Measurements from ENCODE around the gene PHKA2.

Gene PHKA2

DNA sequence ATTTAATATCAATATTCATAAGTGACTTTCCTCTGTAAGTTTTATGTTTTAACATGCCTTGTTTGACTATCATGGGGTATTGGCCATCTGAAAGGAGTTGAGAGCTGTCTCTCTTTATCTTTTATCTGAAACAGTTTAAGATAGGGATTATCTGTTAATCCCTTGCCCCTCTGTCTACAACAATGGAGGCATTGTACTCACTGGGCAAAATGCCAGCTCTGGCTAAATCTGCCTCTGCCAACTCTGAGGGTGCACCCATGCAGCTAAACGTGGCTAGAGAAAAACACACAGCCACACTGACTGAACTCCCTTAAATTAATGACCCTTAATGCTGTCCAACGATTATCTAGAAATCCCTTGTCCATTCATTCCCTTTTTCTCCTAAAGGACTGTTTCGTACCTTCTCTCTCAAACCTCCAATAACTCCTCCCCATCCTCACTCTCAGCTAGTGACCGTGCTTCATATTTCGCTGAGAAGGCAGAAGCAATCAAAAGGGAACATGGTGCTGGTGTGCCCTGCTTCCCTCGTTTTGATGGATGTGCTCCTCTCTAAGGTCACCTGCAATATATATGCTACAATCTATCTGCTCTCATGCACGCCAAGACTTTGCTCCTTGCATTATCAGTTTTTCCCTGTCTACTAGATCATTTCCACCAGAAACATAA is 10.3 kb downstream of the PHKA2 start:
- DNase-seq, result no peak

DNA sequence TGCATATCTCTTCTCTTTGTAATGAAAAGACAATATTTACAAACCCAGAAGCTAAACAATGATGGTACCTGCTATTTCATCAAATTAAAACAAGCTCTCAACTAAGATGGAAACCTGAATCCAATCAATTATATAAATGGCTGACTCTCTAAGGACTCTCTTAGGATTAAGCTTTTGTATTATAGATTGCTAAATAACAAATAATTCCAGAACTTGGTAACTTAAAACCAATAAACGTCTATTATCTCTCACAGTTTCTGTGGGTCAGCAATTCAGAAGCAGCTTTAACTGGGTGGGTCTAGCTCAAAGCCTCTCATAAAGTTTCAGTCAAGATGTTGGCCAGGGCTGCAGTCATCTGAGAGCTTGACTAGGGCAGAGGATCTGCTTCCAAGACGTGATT is 12.4 kb downstream of the PHKA2 start:
- no peak for DNase-seq

DNA sequence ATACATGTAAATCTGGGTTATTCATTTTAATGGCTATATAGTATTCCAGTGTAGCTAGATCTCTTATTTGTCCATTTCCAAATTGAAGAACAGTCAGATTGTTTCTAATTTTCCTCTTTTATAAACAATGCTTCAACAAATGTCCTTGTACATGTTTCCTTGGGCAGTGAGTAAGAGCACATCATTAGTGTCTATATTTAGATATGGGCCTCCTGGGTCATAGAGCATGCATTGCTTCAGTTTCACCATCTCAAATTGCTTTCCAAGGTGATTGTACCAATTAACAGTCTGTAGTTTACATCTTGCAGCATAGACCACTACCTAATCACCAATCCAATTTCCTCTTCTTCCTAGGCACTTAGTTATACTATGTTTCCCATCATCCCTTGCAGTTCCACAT is 13.4 kb downstream of the PHKA2 start:
- no peak for DNase-seq

DNA sequence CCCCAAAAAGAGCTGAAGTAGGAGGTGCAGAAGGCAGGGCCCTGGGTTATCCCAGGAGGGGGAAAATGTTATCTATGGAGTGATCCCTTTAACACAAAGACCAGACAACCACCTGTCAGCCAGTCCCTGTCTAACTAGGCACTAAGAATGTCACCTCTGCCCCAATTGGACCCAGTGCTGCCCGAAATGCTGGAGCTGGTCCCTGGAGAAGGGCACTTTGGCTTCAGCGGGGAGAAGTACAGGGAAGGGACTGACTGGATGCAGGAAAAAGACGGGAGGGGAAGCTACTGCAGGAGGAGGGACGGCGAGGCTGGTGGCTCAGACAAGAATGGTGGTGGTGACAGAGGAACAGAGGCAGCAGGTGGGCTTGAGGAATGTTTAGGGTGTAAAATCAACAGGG is 17.3 kb downstream of the PHKA2 start:
- DNase-seq, result no peak

DNA sequence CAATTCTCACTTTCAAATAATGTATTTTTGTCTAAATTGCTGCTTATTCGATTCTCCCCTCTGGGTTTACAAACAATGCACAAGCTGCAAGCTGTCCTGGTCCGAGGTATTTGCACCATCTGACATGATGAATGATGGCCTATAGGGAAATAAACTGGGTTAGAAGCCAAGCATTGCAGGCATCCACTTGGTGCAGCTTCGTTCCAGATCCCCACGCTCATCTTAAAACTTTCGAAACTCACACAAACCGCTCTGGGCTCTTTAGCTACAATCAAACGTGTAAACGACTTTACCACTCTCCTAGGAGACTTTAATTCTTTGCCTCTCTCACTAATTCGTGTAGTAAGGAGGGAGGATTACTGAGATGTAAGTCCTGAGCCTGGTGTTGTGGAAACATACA is 19.0 kb downstream of the PHKA2 start:
- no peak for DNase-seq

DNA sequence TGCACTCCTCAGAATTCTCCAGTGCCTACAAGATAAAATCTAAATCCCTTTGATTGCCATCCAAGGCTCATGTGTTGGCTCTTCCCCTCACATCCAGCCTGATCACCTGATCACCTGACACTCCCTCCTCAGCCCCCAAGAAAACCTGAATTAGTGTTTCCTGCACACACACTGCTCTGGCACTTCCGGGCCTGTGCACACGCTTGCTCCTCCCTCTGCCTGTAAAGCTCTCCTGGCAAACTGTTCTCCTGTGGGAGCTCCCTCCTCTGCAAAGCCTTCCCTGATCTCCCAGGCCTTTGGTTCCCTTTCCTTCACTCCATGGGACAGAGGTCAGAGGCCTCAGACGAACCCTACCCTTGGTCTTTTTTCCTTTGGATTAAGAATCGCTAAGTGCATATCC is 19.9 kb downstream of the PHKA2 start:
- DNase-seq, result no peak

DNA sequence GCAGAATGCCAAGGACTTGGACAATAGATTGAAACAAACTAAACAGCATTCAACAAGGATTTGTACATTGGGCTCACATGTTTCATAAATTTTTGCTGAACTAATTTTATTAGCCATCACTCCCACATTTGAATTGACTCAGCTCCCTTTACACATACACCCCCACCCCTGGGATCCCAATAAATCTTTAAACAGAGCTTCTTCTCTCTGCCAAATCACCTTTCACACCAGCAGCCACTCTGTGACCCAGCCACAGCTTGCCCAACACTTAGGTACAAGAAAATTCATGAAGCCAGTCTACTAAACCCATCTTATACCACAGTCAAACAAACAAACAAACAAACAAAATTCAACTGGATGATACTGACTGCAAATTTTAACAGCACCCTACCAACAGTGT is 21.6 kb downstream of the PHKA2 start:
- DNase-seq, result no peak

DNA sequence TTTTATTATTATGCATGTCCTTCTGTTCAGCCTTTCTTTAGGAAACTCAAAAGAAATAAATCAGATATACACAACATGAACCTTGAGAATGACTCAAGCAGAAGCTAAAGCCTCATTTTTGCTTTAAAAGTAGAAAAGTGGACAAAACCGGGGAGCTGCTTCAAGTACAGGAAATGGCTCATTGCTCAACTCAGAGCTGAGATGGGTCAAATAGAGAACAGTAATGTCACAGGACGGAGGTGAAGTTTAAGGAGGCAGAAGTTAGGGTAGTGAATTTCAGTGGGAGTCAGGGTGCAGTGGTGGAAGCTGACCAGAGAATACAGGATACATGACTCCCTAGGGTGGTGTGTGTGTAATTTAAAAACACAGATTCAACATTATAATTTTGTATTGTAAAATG is 22.2 kb downstream of the PHKA2 start:
- no peak for DNase-seq

DNA sequence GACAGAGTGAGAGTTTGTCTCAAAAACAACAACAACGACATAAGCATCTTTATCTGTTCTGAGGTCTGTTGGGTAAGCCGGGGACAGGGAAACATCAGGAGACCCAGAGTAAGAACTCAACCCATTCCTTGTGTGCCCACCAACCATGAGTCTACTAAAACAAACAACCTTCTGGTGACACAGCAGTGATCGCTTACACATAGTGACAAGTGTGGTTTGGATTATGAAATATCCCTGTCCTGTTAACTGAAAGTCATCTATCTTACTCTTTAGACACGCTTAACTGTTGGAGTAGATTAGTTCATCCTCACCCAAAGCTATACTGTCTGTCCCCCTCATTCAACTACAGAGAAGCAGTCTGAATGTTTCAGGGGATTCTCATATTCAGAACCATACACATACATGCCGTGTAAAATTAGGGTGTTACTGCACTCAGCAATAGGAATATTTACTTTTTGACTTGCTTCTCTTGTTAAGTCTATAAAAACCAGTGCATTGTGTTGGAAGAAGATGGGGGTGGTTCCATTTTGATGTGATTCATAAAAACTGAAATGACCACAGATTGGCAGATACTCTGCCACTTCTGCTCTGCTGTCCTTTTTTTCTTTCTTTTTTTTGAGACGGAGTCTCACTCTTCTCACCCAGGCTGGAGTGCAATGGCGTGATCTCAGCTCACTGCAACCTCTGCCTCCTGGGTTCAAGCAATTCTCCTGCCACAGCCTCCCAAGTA is 27.4 kb downstream of the PHKA2 start:
- no peak for DNase-seq

DNA sequence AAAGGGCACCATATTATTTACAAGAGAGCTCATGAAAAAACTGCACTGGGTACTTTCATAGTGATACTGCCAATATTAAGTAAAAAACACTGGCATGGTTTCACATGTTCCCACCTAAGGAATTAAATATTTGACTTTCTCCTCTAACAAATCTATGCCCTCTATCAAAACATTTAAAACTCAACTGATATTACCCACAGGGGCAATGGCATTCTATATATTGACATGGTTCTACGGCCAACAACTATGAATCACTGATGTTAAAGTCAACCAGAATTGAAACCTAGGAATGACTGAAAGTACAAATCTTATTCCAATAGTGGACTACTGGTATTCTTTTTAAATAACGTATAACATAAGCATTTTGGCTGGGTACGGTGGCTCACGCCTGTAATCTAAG is 28.2 kb downstream of the PHKA2 start:
- DNase-seq, result no peak

DNA sequence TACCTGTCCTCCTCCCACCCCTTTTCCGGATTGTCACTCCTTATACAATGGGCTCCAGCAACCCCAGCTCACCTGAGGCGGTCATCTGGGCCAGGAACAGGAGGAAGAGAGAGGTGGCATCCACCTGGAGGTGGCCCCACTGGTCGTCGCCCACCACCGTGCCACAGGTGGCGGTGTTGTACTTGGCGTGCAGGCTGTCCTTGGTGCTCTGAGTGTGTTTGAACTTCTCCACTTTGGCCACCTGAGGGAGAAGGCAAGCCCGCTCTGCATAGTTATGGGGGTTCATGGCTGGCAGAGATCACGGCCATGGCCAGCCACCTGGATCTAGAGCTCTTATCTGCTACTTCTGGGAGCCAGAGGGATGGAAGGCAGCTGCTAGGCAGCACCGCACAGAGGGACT is 32.9 kb downstream of the PHKA2 start:
- DNase-seq, result no peak

DNA sequence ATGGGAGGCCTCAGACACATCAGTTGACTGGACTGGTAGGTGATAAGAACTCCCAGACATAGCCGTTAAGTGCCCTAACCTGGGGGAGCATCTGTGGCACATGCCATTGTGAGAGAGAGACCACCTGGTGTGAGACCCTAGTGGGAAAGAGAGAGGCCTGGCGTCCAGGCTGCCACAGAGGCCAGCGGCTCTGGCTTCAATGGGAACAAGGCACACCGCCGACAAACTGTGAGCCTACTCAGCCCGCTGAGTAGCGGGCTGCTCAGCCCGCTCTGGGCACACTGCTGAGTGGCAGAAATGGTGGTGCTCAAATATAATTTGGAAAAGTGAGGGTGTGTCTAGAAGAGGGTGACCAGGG is 34.0 kb downstream of the PHKA2 start:
- no peak for DNase-seq

DNA sequence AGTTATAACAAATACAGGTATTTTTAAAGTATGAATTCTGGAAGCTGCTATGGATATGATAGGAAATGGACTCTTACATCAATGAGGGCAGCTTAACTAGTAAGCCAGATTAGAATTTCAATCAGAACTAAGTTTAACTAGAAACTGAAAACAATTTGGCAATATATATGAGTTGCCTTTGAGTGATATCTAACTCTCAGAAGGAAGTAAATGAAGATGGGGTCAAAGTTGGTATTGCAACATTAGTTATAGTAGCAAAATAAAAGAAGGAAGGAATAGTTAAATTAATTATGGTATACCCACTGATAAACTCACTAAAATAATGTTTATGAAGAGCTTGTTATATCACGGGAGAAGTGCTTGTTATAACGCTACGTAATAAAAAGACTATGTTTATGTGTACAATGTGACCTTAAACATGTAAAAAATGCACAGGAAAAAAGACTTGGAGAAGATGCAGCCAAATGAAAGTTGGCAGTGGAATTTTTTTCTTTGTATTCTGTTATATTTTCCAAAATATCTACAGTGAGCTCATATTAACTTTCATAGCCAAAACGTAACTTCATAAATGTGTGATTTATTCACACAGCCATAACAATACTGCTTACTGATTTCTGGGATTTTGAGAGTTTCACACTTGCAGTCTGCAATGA is 34.5 kb downstream of the PHKA2 start:
- DNase-seq, result no peak

DNA sequence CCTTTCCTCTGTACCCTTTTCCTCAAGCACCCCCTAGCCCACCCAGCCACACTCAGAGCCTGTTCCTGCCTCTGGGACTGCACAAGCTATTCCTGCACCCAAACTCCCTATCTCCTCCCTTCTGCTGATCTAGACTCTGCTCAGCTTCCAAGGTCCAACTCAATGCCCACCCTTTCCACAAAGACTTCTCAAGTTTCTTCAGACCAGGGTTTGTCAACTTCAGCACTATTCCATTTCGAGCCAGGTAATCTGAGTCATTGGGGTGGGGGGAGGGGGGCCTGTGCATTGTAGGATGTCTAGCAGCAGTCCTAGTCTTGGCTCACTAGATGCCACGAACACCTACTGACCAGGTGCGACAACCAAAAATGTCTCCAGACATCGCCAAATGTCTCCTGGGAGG is 37.3 kb downstream of the PHKA2 start:
- DNase-seq, result no peak

DNA sequence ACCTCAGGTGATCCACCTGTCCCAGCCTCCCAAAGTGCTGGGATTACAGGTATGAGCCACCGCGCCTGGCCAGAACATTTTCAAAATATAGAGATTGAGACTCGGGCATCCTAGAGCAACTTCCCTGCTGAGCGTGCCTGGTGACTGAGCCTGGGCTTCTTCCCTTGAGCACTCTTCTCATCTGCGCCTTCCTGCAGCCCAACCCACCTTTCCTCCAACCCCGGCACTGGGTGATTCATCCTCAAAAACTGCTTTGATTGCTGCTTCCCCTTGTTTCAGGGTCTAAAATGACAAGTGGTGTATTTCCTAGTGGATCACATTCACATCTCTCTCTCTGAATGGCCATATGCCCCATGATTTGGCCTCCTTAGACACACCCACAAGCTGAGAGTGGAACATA is 37.8 kb downstream of the PHKA2 start:
- DNase-seq, result no peak

DNA sequence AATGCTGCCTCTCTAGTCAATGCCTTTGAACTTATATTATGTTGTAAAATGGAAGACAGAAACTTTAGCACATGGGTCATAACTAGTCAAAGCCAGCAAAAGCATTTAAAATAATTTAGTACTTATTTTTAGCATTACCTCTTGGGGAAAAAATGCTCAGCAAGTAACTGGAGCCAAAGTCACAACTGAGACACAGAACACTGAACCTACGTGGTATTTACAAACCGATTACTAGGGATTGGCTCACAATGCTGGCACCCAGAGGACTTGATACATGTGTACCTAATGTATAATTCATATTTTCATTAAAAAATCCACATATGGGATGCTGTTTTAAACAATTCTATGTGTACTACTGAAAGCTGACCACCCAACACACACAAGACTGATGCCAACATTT is 38.4 kb downstream of the PHKA2 start:
- DNase-seq, result no peak

DNA sequence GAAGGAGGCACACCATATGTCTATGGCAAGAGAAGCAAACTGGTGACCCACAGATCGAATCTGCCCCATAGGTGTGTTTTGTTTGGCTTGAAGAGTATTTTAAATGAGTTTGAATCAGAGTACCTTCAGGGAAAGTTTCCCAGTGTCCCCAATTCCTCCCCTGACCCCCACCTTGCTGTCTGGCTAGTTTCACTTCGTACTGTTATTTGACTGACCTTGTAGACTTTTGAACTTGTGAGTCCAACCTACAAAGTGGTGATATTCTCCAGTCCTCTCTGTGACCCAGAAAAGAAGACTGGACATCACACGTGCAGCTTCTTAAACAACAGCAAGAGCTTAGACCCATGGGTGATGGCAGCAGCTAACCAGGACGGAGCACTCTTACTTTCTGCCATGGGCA is 39.4 kb downstream of the PHKA2 start:
- DNase-seq, result no peak

DNA sequence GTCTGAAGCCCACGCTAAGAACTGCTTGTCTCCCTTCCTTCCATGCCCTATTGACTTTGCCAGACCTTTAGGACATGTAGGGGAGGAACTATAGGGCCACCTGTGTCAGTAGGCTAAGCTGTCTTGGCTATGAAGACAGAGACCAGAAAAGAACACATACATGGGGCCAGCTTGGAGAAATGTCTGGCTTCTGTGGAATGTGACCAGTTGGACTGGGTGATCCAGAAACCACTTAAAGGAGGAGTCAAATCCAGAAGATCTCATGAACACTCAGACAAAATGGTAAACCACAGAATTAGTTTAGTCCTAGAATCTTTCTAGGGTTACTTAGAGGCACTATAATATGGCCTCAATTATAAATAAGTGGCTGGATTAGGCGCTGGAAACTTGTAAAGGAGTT is 42.0 kb downstream of the PHKA2 start:
- DNase-seq, result no peak

DNA sequence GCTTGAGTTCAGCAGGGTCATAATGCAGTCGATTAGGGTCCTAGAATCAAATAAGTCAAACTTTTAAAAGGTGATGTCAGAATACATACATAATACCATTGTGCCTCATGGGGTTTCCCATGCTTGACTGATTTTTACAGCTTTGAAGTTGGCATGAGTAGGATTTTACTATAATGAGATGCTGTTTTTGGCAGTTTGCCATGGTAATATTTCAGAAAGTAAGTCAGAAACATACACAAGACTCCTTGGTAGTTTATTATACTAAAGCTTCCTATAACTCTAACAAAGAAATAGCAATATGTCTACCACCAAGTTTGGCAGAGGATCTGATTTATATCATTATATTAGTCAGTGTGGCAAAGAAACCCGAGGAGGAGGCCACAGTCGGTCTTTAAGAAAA is 45.2 kb downstream of the PHKA2 start:
- no peak for DNase-seq

DNA sequence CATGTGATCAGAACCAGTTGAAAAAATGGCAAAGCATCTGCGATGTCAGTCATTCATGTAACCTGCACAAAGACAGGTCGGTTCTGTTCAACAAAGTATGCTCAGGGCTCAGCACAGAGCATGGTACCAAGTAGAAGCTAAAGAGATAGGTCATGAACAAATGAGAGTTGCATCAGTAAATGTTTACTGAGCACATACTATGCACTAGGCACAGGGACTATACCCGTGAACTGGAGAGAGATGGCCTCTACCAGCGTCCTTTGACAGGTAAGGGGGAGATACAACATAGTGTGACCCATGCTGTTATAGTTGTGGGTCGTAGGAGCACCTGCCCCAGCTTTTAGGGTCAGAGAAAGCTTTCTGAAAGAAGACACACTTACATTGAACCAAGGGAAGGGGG is 46.7 kb downstream of the PHKA2 start:
- DNase-seq, result no peak

DNA sequence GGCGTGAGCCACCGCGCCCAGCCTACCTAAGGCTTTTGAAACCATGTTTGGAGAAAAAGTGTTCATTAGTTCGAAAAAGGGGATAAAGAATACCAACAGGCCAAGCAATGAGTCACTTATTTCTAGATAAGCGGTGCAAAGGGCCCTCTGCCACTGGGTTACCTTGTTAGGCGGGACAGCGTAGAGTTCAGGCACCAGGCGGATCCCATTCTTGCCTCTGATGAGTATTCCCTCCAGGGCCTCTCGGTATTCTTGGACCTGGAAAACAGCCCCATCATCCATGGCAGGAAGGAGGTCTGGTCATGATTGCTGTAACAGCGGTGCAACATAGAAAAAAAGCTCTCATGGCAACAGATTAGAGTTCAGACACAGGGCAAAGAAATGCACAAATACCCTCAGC is 48.0 kb downstream of the PHKA2 start:
- no peak for DNase-seq

DNA sequence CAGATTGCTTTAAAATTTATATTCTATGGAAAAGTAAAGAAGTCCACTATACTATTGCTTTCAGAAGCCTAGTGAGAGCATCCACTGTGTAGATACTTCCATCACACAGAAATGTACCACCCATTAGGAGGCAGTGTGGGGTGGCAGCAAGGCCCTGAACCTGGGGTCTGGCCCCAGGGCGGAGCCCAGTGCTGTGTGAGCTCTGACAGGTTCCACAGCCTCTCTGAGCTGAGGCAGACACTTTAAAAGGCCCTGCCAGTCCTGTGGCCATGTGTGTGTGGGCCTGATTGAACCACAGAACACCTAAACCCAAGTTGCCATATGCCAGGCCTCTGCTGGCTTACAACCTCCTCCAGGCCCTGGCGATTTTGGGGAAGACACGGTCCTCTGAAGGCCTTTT is 49.2 kb downstream of the PHKA2 start:
- no peak for DNase-seq

DNA sequence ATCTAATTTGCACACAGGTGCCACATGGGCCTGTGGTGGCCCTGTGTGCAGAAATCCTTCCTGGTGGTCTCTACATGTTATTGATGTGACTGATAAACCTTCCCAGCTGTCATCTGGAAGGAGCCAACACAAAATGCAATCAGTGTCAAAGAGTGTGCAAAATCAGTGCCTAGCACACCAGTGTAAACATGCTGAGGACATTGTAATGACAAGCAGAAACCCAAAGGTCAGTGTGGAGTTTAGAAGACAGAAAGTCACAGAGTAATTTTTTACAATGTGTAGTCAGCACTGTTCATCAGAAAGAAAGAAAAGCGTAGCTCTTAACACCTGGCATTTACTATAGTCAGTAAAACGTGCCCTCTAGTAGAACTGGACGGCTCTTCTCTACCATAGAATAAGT is 50.3 kb downstream of the PHKA2 start:
- no peak for DNase-seq

DNA sequence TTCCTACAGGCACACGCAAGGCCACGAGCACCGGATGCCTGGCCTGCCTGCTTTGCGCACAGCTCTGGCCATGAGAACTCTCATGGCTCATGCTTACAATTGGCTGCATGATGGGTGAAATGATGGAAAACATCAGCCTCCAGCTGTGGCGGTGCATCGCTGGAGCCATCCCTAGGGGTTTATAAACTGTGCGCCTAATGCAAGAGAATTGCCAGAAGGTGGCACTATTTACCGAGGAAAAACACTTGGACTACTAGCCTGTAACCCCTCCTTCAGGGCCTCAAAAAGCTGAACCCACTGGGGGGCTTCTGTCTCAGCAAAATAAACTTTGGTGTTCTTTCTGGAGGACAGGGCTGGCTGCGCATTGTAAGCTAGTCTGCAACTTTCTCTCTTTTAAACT is 51.9 kb downstream of the PHKA2 start:
- DNase-seq, result no peak

DNA sequence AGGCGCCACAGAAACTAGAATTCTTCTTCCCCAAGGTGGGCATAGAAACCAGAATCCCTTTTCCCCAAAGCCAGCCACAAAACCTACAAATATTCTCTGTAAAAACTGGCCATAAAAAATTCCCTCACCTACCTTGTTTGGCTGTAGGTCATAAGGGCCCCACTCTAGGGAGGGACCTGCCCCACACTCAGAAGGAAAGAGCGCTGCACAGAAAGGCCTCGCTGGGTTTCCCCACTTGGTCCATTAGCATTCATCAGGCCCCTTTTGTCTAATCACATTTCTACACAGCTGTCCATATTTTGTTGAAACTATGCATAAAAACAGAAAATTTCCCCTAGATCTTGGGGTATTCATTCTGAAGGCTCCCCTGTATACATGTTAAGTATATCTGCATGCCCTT is 54.1 kb downstream of the PHKA2 start:
- no peak for DNase-seq

Data from stimulated activated naive CD4-positive, alpha-beta T cell treated with Interleukin-2 at 50 U/mL for 16 hours (primary cell).